ENCODE measurements around the gene RTN3.

The RTN3 gene

GRCh38 chr11:63671322-63672155 is 9.8 kb upstream of the RTN3 start, which contains the start of gene ATL3:
Gene ATL3 (minus strand): TSS chr11:63671376. CDS start chr11:63671335, 41 bp downstream.
- no peak for TF ChIP-seq CTCF (IDR thresholded peaks at IDR 0.05; ENCODE audit: extremely low read depth, missing control alignments)
- DNase-seq (ENCODE audit: low spot score) = peak; percentile 96

GRCh38 chr11:63672156-63672463 is 9.2 kb upstream of the RTN3 start:
- TF ChIP-seq CTCF (IDR thresholded peaks at IDR 0.05; ENCODE audit: extremely low read depth, missing control alignments) = no peak
- DNase-seq (ENCODE audit: low spot score) = no peak

DNA sequence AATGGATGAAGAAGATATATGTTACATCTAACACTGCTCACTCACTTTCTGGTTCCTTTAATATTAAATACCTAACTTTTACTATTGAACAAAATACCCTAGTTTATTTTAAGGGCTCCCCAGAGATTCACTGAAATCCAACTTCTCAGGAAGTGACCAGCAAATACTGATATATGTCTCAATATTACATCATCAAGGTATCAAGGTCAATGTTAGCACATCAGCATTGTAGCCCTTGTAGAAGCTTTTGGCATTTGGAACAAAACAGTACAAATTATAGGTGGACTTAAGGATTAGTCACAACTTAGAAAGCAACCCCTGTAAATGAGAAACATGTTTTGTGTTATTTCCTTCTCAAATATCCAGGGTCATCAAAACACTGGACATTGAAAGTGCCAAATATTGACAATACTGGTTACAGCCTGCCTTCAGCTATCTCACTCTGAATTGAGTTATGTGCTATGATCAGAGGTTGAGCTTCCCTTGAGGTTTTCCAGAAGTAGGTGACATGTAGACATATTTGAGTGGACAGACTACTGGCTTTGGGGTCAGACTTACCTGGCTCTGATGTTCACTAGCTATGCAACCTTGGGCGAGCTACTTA is 8.3 kb upstream of the RTN3 start:
- no peak for DNase-seq (ENCODE audit: low spot score)

DNA sequence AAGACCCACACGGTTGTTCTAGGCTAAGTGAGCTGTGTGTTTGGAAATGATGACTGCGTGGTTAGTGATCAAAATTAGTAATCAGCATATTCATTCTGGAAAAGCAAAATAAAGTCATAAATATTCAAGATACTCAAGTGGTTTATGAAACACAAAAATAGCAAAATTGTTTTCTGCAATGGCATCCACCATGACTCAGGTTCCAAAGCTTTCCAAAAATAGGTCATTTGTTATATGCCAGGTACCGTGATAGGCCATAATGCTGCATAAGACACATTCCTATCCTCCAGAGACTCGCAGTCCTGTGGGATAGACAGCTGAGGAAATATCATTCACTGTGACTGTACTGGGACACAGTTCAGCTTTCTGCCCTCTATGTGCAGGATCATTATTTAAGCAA is 7.7 kb upstream of the RTN3 start:
- TF ChIP-seq CTCF (IDR thresholded peaks at IDR 0.05; ENCODE audit: extremely low read depth, missing control alignments) = no peak
- DNase-seq (ENCODE audit: low spot score) = no peak

More for the DNA sequence above, 8.3 kb upstream of the RTN3 start:
- TF ChIP-seq CTCF (IDR thresholded peaks at IDR 0.05; ENCODE audit: extremely low read depth, missing control alignments) = no peak

- no peak for TF ChIP-seq CTCF (IDR thresholded peaks at IDR 0.05; ENCODE audit: extremely low read depth, missing control alignments)
- DNase-seq (ENCODE audit: low spot score) = peak; percentile 32
Observed at GRCh38 chr11:63680834-63681320, 423 bp upstream of the RTN3 start.

DNA sequence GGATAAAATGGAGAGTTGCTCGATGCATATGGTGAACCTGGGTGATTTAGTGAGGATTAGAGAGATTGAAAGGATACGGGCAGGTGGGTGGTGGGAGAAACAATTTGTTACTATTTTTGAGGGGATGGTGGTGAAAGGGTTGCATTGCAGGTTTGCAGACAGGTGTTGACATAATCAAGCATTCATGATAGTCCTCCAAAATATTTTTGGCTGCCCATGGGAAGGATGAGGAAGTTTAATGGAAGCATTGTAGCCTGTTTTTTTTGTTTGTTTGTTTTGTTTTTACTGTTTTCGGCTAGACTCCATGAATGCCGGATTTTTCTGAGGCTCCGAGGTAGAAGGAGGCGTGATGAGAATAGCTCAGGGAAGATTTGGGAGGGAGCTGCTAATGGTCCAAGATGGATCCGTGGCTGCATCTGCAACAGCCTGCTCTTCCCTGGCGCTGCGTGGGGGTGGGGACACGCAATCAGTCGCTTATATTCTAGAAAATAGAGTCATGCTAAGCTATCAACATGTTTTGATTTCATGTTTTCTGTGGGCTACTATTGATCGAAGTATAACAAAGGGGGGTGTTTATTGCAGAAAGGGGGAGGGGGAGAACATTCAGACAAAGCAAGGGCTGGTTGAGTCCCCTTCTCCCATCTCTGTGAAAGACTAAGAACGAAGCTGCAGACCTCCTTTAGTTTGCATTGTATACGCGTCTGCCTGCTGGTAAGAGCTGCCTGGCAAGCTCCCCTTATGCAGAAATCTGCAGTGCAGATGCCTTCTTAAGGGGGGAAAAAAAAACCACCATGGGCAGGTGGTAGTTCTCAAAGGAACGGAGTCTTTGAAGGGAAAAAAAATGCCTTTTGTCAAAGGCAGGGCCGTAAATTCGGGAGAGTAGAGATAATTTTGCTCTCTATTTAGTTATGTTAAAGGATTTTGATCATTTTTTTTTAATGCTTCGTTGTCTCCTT is 1.0 kb downstream of the RTN3 start:
- peak; percentile 24 for DNase-seq (ENCODE audit: low spot score)
- no peak for TF ChIP-seq CTCF (IDR thresholded peaks at IDR 0.05; ENCODE audit: extremely low read depth, missing control alignments)
